Endometrium (tissue), 2 donors: ENCODE results near the gene POR.
A peak's percentile ranks its signal among the peaks of the same experiment; 100 is the strongest.
"Not testable (repeated sequence)": the region's sequence is repeated elsewhere in the genome, so short reads cannot be mapped to it uniquely, and the experiment has no call there.

Experiments used
- FAIRE-seq: peaks from 2 replicates; lab custom pipeline; 2012; peaks lifted over from hg19 to GRCh38; lab: Jason Lieb, UNC
- donor health status: control.
- donor health status: control.

Gene POR

GRCh38 chr7:75992083-75992755 lies 77.3 kb downstream of the POR start:
- no peak for FAIRE-seq

DNA sequence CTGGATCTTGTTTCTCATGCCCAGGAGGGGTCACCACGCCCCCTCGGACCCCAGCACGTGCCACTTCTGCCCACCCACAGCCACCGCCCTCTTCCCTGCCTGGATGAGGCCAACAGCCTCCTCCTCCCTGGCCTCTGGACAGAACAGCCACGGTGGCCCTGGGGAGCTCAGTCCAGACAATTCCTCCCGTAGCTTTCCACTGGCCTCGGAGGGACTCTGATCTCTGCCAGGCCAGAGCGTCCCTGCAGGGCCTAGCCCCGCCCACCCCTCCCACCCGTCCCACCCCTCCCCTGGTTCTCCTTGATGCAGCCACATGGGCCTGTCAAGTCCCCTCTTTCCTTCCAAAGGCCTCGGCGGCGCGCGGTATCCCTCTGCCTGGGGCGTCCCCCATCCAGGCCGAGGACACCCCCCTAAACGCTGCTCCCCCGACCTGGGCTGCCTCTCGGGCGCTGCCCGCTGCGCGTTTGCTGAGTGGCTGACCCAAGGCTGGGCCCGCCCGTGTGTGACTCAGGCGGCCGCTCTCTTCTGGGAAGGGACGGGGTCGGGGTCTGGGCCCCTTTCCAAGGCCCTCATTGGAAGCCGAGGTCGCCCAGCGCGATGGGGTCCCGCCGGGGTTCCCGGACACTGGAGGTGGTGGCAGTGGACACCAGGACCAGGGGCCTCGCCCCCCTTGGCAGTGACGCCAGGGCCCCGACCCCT lies 78.9 kb downstream of the POR start:
- FAIRE-seq = no peak

DNA sequence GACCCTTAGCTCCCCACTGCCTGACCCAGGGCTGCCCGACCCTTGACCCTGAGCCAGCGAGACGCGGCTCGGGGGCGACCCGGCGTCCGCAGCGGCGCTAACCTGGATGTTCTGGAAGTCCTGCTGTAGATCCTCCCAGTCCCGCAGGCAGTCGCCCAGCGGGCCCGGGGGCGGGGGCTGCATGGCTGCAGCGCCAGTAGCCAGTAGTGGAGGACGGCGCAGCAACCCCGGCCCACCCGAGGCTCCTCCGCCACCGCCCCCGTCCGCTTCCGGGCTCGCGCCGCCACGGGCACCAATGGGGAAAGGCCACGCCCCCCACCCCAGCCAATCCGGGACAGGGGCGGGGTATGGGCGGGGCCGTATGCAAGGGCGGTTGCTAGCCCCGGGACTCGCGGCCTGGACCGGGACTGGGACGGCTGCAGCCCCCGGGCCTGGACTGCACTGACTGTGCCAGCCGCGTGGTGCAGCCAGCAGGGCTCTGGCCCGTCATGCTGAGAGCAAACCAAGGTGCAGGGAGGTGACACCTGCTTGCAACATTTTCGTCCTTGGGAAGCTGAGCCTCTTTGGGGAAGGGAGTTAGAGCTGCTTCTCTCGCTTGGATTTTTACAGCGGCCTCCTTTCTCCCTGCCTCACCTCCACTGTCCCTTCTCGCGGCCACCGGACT lies 79.6 kb downstream of the POR start, which contains the start of gene TMEM120A:
TSS of gene TMEM120A (minus strand) at position 208 of the 664 bp plus-strand sequence. CDS start at position 183, 25 bp downstream.
- FAIRE-seq = no peak

GRCh38 chr7:75995052-75995471 lies 80.1 kb downstream of the POR start:
- no peak for FAIRE-seq

GRCh38 chr7:75995996-75996395 lies 81.0 kb downstream of the POR start:
- no peak for FAIRE-seq

DNA sequence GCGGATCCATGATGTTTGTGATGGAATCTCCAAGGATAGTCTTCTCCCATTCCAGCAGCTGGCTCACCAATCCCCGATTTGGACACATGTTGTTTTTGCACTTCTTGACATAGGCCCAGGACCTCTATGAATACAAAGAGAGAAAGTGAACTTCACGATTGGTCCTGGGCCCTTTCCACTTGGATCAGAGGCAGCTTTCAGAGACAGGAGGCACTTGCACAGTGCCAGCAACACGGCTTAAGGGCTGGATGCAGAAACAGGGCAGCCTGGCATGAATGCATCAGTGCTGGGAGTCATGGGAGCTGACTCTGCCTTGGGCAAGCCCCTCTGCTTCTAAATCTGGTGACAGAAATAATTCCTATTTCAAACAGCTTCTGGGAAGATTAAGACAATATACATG lies 81.5 kb downstream of the POR start:
- FAIRE-seq = no peak

DNA sequence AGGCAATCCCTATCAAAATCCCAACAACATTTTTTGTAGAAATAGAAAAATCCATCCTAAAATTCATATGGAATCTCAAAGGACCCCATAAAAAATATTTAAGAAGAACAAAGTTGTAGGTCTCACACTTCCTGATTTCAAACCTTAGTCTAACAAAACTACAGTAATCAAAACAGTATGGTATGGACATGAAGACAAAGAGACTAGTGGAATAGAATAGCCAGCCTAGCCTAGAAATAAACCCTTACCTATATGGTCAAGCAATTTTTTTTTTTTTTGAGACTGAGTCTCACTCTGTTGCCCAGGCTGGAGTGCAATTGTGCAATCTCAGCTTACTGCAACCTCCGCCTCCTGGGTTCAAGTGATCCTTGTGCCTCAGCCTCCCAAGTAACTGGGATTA lies 83.1 kb downstream of the POR start:
- no peak for FAIRE-seq

- FAIRE-seq = no peak
Observed at GRCh38 chr7:76000566-76000965, 85.6 kb downstream of the POR start.

- no peak for FAIRE-seq
Observed at GRCh38 chr7:76002139-76002538, 87.2 kb downstream of the POR start.

GRCh38 chr7:76002822-76003221 lies 87.9 kb downstream of the POR start:
- no peak for FAIRE-seq

DNA sequence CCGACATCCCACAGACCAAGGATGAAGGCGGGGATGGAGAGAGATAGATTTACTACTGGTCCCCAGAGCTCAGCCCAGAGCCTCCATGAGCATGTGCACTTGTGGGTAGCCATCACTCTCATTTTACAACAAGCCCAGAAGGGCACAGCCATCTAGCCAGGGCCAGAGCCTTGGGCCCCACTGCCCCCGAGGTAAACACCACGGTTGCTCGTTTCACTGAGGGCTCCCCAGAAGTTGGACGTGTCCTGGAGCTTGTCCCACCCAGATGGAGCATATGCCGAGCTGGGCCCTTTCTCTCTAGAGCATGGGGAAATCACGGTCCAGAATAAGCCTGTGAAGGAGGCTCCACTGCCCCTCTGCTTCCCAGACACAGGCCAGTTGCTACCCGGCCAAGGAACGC lies 88.4 kb downstream of the POR start:
- no peak for FAIRE-seq

GRCh38 chr7:76005004-76005403 lies 90.0 kb downstream of the POR start:
- not testable (repeated sequence) for FAIRE-seq

DNA sequence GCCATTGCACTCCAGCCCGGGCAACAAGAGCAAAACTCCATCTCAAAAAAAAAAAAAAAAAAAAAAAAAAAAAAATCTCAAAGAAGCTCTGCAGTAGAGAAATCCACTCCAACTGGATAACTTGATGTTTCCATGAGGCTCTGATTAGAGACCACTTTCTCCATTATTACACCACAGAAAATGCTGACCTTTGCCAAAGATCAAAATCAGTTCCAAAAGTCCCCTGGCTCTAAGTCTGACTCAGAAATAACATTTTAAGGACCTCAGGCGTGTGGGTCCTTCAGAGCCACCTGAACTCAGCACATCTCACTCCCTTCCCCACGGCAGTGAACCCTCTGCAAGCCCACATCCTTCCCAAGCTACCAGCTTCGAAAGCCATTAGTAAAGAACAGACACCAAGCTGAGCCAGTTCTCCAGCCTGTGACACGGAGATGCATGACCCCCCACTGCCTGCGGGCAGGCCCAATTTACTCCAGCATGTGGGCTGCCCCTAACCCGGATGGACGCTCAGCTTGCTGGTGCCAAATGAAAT lies 93.3 kb downstream of the POR start:
- FAIRE-seq = no peak

DNA sequence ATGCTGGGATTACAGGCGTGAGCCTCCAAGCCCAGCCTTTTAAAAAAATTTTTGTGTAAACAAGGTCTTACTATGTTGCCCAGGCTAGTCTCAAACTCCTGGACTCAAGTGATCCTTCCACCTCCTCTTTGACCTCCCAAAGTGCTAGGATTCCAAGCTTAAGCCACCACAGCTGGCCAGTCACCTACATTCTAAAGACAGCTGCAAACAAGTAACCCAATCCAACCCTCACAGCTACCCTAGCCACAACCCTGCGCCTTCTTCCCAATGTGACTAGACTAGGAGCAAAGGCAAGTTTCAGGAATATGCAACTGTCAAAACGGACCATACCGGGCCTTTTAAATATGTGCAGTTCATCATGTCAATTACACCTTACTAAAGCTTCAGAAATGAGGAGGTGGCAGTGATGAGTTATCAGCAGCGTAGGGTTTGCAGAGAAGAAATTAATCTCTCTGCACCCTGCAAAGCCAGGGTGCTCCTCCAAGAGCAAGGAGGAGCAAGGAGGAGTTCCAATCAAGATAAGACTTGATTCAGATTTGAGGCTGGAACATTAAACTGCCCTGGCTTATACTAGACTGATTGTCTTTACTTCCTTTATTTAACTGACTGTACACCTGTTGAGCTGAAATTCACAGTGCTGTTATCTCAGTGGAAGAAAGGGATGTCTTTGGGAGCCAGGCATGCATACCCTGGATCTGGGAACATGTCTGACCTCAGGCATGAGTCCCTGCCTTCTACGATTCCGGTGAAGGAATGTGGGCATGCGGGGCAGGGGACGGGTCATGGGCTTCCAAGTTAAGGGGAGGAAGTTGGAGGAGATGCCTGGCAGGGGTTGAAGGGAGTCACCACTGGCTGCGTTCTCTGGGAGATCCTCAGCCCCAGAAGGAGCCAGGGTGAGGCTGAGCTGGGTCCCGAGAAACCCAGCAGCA lies 95.0 kb downstream of the POR start:
- no peak for FAIRE-seq

DNA sequence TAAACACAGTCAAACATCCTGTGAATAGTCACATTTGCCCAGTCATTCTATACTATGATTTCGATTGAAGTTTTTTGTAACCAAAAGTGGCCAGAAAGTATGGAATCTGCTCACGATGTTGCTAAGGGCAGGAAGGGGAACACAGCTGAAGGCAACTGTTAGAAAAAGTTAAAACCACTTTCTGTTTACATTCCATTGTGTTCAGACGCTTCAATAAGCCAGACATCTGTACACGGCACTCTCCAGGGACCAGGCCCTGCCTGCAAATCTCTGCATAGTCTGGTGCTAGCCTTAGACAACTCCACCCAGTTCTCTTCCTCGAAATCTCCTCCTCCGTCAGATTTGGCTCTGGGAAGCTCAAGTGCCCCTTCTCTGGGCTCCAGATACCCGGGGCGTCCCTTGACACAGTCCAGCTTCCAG lies 96.5 kb downstream of the POR start:
- FAIRE-seq = peak; percentile 43

- no peak for FAIRE-seq
Observed at GRCh38 chr7:76016191-76016947, 101.4 kb downstream of the POR start.

GRCh38 chr7:76018520-76018919 lies 103.6 kb downstream of the POR start:
- not testable (repeated sequence) for FAIRE-seq

- FAIRE-seq = no peak
Observed at GRCh38 chr7:76020031-76020714, 105.2 kb downstream of the POR start.

- FAIRE-seq = no peak
Observed at GRCh38 chr7:76022026-76022780, 107.2 kb downstream of the POR start.

DNA sequence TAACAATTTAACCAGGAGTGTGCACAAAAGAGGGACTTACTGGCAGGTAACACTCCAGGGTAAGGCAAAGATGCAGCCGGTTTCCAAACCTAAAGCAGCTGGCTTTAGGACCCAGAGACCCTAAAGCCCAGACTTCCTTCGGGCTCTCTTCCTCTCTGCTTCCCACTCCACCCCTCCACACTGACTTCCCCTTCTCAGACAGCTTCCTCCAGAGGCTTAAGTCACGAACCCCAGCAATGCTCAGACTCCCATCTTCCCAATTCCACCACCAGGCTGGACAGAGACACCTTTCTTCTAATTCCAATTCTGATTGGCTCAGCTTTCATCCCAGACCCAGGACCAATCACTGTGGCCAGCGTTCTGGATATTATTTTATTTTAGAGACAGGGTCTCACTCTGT lies 108.0 kb downstream of the POR start:
- no peak for FAIRE-seq
